ENCODE results near the gene TIA1. TPM values are rescaled to one million over a fixed set of nuclear protein-coding genes. Genes with fewer than 3 reads are reported as not detected.

Gene TIA1
- total RNA-seq, 1 experiment from 2014 or later = 94.1 TPM

- BruUV-seq (replicated peaks) = no TSS peak
- H3K36me3 ChIP-seq (ENCODE audit: control insufficient read depth in 1 of 2, insufficient read depth in 2 of 2, low read length in 2 of 2) = peaks cover 3 to 14% of the 10 kb centered on the region in 2 experiments; a peak in 2 of 4 replicates
- H4K20me1 ChIP-seq (ENCODE audit: insufficient read depth) = no peaks in the 10 kb centered on the region
- ChIA-PET CTCF (no interaction called here), RAD21 (ENCODE audit: low non-redundant PET in 1 of 2, low total read pairs in 2 of 2, uncharacterized antibody in 2 of 2, unreplicated experiment in 2 of 2) (no interaction called here), POLR2A (interaction anchor here (1.3 kb wide), 1 partner anchor 30 kb away, joined by 3 read pairs; the partner anchor contains the start of gene C2orf42)
- ATAC-seq (no peak), DNase-seq (ENCODE audit: low read depth, low spot score) (no peak)
- TF ChIP-seq EZH2phosphoT487 (IDR thresholded peaks at IDR 0.05; ENCODE audit: borderline replicate concordance) (no peak), POLR2AphosphoS5 (IDR thresholded peaks at IDR 0.05; ENCODE audit: low read depth, low read length) (no peak), EZH2 (IDR thresholded peaks at IDR 0.05) (no peak), YY1 (IDR thresholded peaks at IDR 0.05; ENCODE audit: extremely low read depth, insufficient replicate concordance, low read depth, low read length) (no peak), CEBPB (IDR thresholded peaks at IDR 0.05; ENCODE audit: low read depth) (no peak), SP1 (IDR thresholded peaks at IDR 0.05; ENCODE audit: low read depth) (no peak), TCF7L2 (IDR thresholded peaks at IDR 0.05; ENCODE audit: borderline replicate concordance, extremely low read depth, insufficient read depth, insufficient read length) (no peak), EGR1 (IDR thresholded peaks at IDR 0.05; ENCODE audit: low read depth) (no peak)
- no peak overlapping the region for H2AFZ ChIP-seq (ENCODE audit: low read depth, low read length, poor library complexity, severe bottlenecking)
- H3K27me3 ChIP-seq (ENCODE audit: insufficient read depth, low read length) = no peaks in the 10 kb centered on the region
- no peaks in the 10 kb centered on the region for H3K79me2 ChIP-seq (ENCODE audit: insufficient read depth, low read length)
- H3K9me2 ChIP-seq (ENCODE audit: insufficient read depth) = no peaks in the 10 kb centered on the region
- no peaks in the 10 kb centered on the region for H3K9me3 ChIP-seq (ENCODE audit: control insufficient read depth in 1 of 2, insufficient read depth in 1 of 2, low read depth in 1 of 2, low read length in 2 of 2)
- H3K9ac ChIP-seq (ENCODE audit: low read length) = no peak overlapping the region
- no peak overlapping the region for H3K27ac ChIP-seq (ENCODE audit: low read depth, low read length)
- H3K4me2 ChIP-seq (ENCODE audit: low read length) = no peak overlapping the region
- intact Hi-C loops (cut with micrococcal nuclease) = no loop called here
- H3K4me1 ChIP-seq (ENCODE audit: control insufficient read depth in 1 of 2, insufficient read depth in 2 of 2, low read length in 2 of 2) = 0 out of 4 replicates have a peak, but pooled peaks cover 0 to 2% of the 10 kb centered on the region in 2 experiments
- H3K4me3 ChIP-seq (replicated peaks in 1 of 2; ENCODE audit: low read depth in 1 of 2, low read length in 2 of 2) = no peak overlapping the region
Measured at GRCh38 chr2:70161069-70161534, 87.3 kb downstream of the TIA1 start.

- H3K4me3 ChIP-seq (replicated peaks in 1 of 2; ENCODE audit: low read depth in 1 of 2, low read length in 2 of 2) = no peak overlapping the region
- ATAC-seq (no peak), DNase-seq (ENCODE audit: low read depth, low spot score) (no peak)
- H3K4me1 ChIP-seq (ENCODE audit: control insufficient read depth in 1 of 2, insufficient read depth in 2 of 2, low read length in 2 of 2) = 0 out of 4 replicates have a peak, but pooled peaks cover 0 to 2% of the 10 kb centered on the region in 2 experiments
- H3K27me3 ChIP-seq (ENCODE audit: insufficient read depth, low read length) = no peaks in the 10 kb centered on the region
- no peak for TF ChIP-seq JUND (IDR thresholded peaks at IDR 0.05)
- TF ChIP-seq ZFX (IDR thresholded peaks at IDR 0.05) = no peak
- BruUV-seq (replicated peaks) = TSS peak; percentile 38
- POLR2A ChIA-PET = interaction anchor here (1.3 kb wide), 1 partner anchor 30 kb away, joined by 3 read pairs; the partner anchor contains the start of gene C2orf42
- intact Hi-C loops (cut with micrococcal nuclease) = no loop called here
- no peak overlapping the region for H3K27ac ChIP-seq (ENCODE audit: low read depth, low read length)
- H3K36me3 ChIP-seq (ENCODE audit: control insufficient read depth in 1 of 2, insufficient read depth in 2 of 2, low read length in 2 of 2) = peaks cover 3 to 12% of the 10 kb centered on the region in 2 experiments; a peak in 2 of 4 replicates
- no peak overlapping the region for H3K9ac ChIP-seq (ENCODE audit: low read length)
- H3K4me2 ChIP-seq (ENCODE audit: low read length) = no peak overlapping the region
- no peaks in the 10 kb centered on the region for H3K9me3 ChIP-seq (ENCODE audit: control insufficient read depth in 1 of 2, insufficient read depth in 1 of 2, low read depth in 1 of 2, low read length in 2 of 2)
- no peaks in the 10 kb centered on the region for H4K20me1 ChIP-seq (ENCODE audit: insufficient read depth)
- no peak overlapping the region for H2AFZ ChIP-seq (ENCODE audit: low read depth, low read length, poor library complexity, severe bottlenecking)
- H3K79me2 ChIP-seq (ENCODE audit: insufficient read depth, low read length) = no peaks in the 10 kb centered on the region
- CTCF ChIA-PET = no interaction called here
- H3K9me2 ChIP-seq (ENCODE audit: insufficient read depth) = no peaks in the 10 kb centered on the region
- RAD21 ChIA-PET (ENCODE audit: low non-redundant PET in 1 of 2, low total read pairs in 2 of 2, uncharacterized antibody in 2 of 2, unreplicated experiment in 2 of 2) = no interaction called here
Measured at GRCh38 chr2:70160545-70160944, 87.9 kb downstream of the TIA1 start.

MicroRNA genes within 50 kb of the gene (microRNA counts, 767-probe panel; counts per million panel counts)
- microRNA hsa-miR-1285-3p = not detected

Small RNAs within 50 kb of the gene (microRNA-seq; reads per million reads assigned to microRNA genes)
- gene MIR1285-2 (ENCODE audit: borderline number of aligned reads) = not detected

Other genes with a start within 250 kb of the TIA1 start
- gene PCBP1, start 161.2 kb downstream of the TIA1 start, total RNA-seq (2021; ENCODE audit: unreplicated experiment) = 256 TPM
- 17.4 TPM for gene C2orf42, start 57.6 kb downstream of the TIA1 start, total RNA-seq (2021; ENCODE audit: unreplicated experiment)
- gene PCYOX1, start 9.5 kb upstream of the TIA1 start, total RNA-seq (2021; ENCODE audit: unreplicated experiment) = 37.9 TPM
- gene SNRPG, start 45.1 kb upstream of the TIA1 start, total RNA-seq (2021; ENCODE audit: unreplicated experiment) = 338 TPM
- gene FAM136A, start 53.4 kb upstream of the TIA1 start, total RNA-seq (2021; ENCODE audit: unreplicated experiment) = 83.0 TPM